Epithelial cell of esophagus (primary cell): ENCODE data around the gene PUS1.

ENCODE experiments used
- DNase-seq: peaks from one replicate; pipeline ENCODE4 v3.0.0; 2010; ENCODE audit warnings: low read depth
- H3K4me3 ChIP-seq: 2 replicates; pipeline ENCODE4 v1.5.1; 2011; ENCODE audit warnings: mild to moderate bottlenecking, low read length, control low read depth
- CTCF ChIP-seq: IDR thresholded peaks from 2 replicates; pipeline ENCODE4 v1.5.1; 2011; ENCODE audit warnings: low read depth, mild to moderate bottlenecking, low read length, control low read depth, inconsistent platforms; ENCODE audit not compliant: insufficient read depth; ENCODE audit errors: missing control alignments

The PUS1 gene

DNA sequence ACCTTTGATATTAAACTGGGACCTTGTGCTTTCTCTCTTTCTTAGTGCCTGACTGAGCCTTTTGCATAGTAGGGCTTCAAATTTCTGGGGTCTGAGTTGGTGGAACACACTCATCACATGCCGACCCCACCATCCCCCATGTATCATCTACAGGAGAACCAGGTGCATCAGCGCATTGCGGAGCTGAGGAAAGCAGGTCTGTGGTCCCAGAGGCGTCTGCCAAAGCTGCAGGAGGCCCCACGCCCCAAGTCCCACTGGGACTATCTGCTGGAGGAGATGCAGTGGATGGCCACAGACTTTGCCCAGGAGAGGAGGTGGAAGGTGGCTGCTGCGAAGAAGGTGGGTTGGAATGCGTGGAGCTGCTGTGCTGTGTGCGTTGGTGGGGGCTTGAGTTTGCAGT lies 58.5 kb downstream of the PUS1 start:
- DNase-seq, result no peak
- H3K4me3 ChIP-seq, result no peak overlapping the region
- TF ChIP-seq CTCF, result no peak

DNA sequence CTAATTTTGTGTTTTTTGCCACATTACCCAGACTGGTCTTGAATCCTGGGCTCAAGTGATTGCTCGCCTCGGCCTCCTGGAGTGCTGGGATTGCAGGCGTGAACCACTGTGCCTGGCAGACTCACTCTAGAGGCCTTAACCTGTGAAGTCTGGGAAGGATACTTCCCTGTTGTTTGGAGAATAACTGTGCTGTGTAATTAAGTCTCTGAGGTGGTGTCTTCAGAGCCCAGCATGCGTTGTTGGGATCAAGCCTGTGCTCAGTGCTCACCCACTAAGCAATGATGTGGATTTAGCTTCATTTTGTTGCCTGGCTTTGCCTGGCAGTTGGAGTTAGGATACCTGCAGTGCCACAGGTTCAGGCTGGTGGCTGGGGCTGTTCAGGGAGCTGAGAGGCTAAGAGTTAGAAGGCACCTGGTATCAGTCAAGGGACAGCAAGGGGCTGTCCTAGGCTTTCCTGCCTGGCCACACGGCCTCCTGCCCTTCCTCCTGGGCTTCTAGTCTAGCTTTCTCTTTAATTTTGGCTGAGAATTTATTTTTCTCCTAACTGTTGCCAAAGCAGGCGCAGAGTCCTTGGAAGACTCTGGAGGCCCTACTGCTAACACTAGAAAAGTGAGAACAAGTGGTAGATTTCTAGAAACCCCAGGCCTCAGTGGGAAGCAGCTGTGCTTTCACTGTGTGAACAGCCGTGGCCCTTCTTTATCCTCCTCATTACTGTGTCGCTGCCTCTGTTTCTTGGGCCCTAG lies 59.1 kb downstream of the PUS1 start:
- no peak for TF ChIP-seq CTCF
- DNase-seq, result no peak
- H3K4me3 ChIP-seq, result no peak overlapping the region

DNA sequence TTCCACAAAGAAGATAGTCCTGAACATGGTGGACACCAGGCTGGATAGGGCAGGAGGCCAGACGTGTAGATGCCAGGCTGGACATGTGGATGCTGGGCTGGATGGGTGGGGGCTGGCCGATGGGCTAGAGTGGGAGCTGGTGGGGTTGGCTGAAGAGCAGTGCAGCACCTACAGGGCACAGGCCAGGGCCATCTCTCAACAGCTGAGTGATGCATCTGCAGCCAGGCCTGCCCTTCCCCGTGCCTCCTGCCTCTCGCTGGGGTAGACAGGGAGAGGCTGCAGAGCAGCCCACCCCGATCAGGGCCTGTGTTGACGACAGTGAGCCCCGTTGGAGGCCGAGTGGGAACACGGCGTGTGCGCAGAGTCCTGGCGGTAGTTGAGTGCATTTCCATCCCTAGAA lies 59.9 kb downstream of the PUS1 start:
- no peak for TF ChIP-seq CTCF
- no peak overlapping the region for H3K4me3 ChIP-seq
- DNase-seq, result no peak

DNA sequence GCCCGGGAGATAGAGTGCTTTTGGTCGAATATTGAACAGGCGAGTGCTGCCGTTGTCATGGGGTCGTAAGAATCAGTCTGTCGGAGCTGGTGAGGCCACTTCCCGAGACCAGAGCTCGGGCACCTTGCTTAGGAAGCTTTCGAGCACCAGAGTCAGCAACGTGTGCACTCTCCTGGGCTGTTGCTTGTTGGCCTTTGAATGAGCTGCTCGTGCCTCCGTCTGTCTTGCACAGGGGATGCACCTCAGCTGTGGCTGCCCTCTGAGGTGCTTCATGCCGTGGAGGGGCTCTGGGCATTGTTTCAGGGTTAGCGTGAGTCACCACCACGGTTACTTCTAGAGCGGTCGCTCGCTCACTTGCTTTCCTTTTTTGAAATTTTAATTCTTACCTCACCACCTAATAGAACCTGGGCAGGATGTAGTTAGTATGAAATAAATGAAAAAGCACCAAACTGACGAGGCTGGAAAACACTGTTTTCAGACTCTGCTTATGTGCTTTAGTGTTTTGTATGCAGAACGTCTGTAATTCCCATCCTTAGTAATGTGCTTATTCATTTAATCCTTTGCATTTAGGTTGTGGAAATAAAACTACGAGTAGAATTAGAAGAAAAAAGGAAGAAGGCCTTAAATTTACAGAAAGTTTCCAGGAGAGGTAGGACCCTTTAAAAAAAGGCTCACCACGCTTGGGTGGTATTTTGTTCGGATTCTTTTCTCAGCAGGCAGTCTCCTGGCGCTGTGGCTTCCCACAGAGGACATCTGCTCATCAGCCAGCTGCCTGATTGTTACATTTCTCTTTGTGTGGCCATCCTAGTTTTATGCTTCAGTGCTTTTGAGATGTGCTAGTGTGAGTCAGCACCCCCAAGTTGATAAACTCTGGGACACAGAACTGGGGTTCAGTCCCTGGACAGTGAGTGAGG lies 61.2 kb downstream of the PUS1 start:
- no peak for TF ChIP-seq CTCF
- H3K4me3 ChIP-seq, result no peak overlapping the region
- DNase-seq, result no peak

- no peak overlapping the region for H3K4me3 ChIP-seq
Measured at GRCh38 chr12:131990980-131991305, 61.9 kb downstream of the PUS1 start.

DNA sequence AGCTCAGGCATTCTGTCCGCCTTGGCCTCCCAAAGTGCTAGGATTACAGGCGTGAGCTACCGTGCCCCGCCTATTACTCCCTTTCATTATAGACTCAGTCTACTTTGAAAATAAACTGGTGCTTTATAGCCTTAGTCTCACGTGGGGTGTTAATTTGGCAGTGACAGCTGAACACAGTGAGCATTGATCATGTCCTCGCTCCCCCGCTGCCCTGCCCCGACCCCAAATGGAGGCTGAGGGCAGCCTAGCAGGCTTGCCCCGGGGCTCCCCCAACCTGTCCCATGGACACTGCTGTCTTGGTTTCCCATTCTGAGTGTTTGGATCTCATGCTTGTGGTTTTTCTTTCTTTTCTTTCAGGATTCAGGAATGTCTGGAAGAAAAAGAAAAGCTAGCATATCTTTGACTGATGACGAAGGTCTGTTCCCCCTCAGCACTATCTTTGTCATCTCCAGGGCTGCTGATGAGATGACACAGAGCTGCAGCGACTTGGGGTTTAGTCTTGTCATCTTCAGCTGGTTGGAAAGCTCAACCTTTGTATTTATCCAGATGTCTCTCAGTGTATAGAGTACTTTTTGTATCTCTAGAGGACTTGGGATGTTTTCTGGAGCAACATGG lies 62.8 kb downstream of the PUS1 start:
- H3K4me3 ChIP-seq, result no peak overlapping the region
- no peak for TF ChIP-seq CTCF
- DNase-seq, result no peak

More at GRCh38 chr12:131990980-131991305, 61.9 kb downstream of the PUS1 start:
- no peak for DNase-seq
- TF ChIP-seq CTCF, result no peak

DNA sequence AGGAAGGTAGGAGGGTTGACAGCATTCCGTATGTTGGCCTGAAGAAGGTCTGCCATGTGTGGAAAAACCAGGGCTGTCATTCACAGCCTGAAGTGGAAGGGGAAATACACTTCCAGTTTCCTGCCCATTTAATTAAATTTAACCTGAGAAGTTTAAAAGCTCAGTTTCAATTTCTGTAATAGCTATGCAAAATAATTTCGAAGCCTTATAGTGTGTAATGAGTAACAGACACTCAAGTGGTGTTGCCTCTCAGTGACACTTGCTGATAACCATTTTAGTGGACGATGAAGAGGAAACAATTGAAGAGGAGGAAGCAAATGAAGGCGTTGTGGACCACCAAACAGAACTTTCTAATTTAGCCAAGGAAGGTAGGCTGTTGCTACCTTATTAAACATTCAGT lies 65.5 kb downstream of the PUS1 start:
- no peak for TF ChIP-seq CTCF
- no peak overlapping the region for H3K4me3 ChIP-seq
- no peak for DNase-seq
